Sigmoid colon (tissue), 4 donors: ENCODE results near the gene NUP62CL.

Experiments
- CTCF ChIP-seq, 4 experiments: fragments of 450-650 bp in 3 of 4; fragments of 200-600 bp in 1 of 4; IDR thresholded peaks; one replicate each; pipeline ENCODE4 v1.5.1; 2016 to 2019; ENCODE audit warnings: antibody characterized with exemption in 4 of 4, mild to moderate bottlenecking in 3 of 4, moderate library complexity in 2 of 4
- EP300 ChIP-seq, 4 donors: sonication (generic); formaldehyde crosslinking; IDR thresholded peaks; one replicate each; pipeline ENCODE4 v1.6.1; 2017; ENCODE audit warnings: antibody characterized with exemption in 4 of 4
- POLR2A ChIP-seq, 2 donors: fragments of 450-650 bp; IDR thresholded peaks; one replicate each; pipeline ENCODE4 v1.6.1; 2016; ENCODE audit warnings: antibody characterized with exemption in 2 of 2, mild to moderate bottlenecking in 2 of 2, moderate library complexity in 2 of 2
- POLR2AphosphoS5 ChIP-seq, 4 donors: sonication (generic); formaldehyde crosslinking; IDR thresholded peaks; one replicate each; pipeline ENCODE4 v1.6.1; 2017; ENCODE audit warnings: antibody characterized with exemption in 4 of 4

DNA sequence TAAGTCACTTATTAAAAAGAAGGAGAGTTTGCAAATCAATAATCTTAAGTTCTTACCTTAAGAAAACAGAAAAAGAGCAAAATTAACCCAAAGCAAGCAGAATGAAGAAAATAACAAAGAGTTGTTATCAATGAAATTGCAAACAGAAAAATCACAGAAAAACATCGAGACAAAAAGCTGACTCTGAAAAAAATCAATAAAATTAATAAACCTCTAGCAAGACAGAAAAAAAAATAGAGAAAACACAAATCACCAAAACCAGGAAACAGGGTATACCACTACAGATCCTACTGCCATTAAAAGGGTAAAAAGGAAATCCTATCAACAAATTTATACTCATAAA is 70.3 kb downstream of the NUP62CL start:
- TF ChIP-seq CTCF (IDR thresholded peaks at IDR 0.05) (no peak), EP300 (IDR thresholded peaks at IDR 0.05) (no peak), POLR2AphosphoS5 (IDR thresholded peaks at IDR 0.05) (no peak), POLR2A (IDR thresholded peaks at IDR 0.05) (no peak)
